ENCODE measurements around the gene RYR2.

The RYR2 gene

GRCh38 chr1:237864338-237865244 is 822.6 kb downstream of the RYR2 start:
- DNase-seq (ENCODE audit: low read depth) = no peak

DNA sequence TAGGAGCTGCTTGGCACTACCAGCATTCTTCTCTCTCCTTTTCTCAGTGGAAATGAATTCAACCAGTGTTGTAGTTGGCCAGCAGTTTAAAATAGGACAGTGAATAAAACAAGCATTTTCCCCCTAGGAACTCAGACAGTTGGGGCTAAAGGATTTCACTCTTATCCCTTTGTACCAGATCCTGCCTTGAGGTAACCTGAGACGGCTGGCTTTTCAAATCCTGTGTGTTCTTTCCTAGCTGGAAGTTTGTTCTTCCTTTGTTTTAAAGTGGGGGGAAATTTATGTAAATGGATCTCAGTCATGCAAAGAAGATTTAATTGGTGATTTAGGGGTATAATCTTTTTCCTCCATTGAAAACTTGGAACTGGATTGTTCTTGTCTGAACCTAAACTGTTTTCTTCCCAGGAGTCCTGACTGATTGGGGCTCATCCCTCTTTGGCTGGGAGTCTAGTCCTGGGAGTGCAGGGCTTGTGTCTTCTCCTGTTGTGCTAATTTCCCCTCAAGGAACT is 825.5 kb downstream of the RYR2 start:
- no peak for DNase-seq (ENCODE audit: low read depth)

DNA sequence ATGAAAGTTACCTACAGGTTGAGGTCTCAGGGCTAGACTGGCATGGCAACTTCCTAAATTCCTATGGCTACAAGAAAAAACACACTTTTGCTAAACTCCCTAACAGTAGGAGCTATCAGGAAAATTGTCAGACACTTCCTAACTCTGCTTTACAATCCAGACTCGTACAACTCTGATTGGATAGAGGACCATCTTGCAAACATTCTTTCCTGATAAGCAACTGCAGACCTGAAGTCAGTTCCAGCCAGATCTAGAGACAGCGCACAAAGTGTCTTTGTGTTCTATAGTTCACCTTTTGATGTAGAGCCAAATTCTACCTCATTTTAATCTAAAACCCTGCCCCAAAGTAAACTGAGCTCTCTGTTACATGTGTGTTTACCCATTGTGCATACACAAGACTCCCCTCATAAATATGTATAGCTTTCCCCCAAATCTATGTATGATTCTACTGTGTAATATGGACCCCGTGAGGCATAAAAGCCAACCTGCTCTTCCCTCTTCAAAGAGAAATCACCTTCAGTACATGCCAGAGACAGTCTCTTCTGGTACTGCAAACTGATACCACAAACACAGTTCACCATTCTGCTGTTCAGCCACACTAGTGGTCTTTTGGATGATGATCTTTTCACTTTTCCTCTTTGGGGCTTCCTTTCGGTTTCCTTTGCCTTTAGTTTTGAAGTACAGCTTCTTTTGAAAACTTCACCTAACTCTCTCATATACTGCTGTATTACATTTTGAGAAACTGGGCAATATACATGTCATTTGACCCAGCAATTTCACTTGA is 827.0 kb downstream of the RYR2 start:
- no peak for DNase-seq (ENCODE audit: low read depth)

GRCh38 chr1:237873487-237874211 is 831.7 kb downstream of the RYR2 start:
- DNase-seq (ENCODE audit: low read depth) = no peak

DNA sequence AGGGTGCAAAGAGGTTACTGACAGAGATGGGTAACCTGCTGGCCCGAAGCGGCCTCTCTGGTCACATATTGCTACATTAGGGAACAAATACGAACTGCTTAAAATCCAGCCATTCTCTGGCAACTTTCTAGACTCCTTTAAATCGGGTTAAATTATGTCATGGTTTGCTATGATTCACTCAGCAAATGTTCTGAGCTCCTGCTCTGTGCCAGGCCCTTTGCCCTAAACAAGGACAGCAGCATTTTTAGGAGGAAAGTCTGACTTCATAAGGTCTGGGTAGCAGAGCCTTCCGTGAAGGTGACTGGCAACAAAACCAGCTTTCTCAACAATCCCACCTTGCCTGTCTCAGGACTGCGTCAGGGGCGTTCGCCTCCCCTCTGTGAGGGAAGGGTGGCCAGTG is 833.3 kb downstream of the RYR2 start:
- no peak for DNase-seq (ENCODE audit: low read depth)

- no peak for DNase-seq (ENCODE audit: low read depth)
Observed at GRCh38 chr1:237877631-237878030, 835.6 kb downstream of the RYR2 start.

- DNase-seq (ENCODE audit: low read depth) = no peak
Observed at GRCh38 chr1:237878406-237878805, 836.4 kb downstream of the RYR2 start.

DNA sequence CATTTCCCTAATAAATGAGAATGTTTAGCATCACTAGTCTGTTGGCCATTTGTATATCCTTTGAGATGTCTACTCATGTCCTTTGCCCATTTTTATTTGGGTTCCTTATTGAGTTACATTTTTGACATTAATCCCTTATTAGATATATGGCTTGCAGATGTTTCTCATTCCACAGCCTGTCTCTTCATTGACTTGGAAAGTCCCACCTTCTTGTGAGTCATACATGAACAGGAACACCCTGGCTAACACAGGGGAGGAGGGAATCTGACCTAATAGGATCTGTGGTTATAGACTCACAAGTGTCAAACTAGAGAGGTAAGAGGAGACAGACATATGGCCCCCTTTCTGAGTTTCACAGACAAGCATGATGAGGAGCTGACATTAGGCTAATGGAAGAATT is 837.2 kb downstream of the RYR2 start:
- no peak for DNase-seq (ENCODE audit: low read depth)
